ENCODE measurements around the gene NFAM1.

NFAM1 gene

GRCh38 chr22:42365942-42366695, 66.1 kb downstream of the NFAM1 start:
- Histone ChIP-seq H3K27ac (ENCODE audit: low read depth, low read length) (peak overlapping the region; percentile 89; the same call in 1 of the 2 replicates), H3K9me3 (ENCODE audit: insufficient read depth, low read depth, low read length) (no peaks in the 10 kb centered on the region), H3K4me3 (ENCODE audit: low read length) (peak overlapping the region; percentile 36), H3K36me3 (ENCODE audit: insufficient read depth, low read length) (no peaks in the 10 kb centered on the region), H3K4me1 (ENCODE audit: insufficient read depth, low read length) (peaks cover 34% of the 10 kb centered on the region), H3K27me3 (ENCODE audit: insufficient read depth, low read length) (peaks cover 19% of the 10 kb centered on the region), H3K9ac (ENCODE audit: low read depth, low read length) (no peak overlapping the region)
- WGBS = 48% methylated on average over 10 of the region's 10 CpGs

GRCh38 chr22:42365111-42365865, 66.9 kb downstream of the NFAM1 start:
- Histone ChIP-seq H3K4me3 (ENCODE audit: low read length) (peak overlapping the region; percentile 36), H3K4me1 (ENCODE audit: insufficient read depth, low read length) (peaks cover 30% of the 10 kb centered on the region), H3K9ac (ENCODE audit: low read depth, low read length) (peak overlapping the region; percentile 36), H3K27ac (ENCODE audit: low read depth, low read length) (peak overlapping the region; percentile 89), H3K27me3 (ENCODE audit: insufficient read depth, low read length) (peaks cover 19% of the 10 kb centered on the region), H3K36me3 (ENCODE audit: insufficient read depth, low read length) (no peaks in the 10 kb centered on the region), H3K9me3 (ENCODE audit: insufficient read depth, low read depth, low read length) (no peaks in the 10 kb centered on the region)
- 2% methylated on average over 11 of the region's 14 CpGs for WGBS

- Histone ChIP-seq H3K36me3 (ENCODE audit: insufficient read depth, low read length) (no peaks in the 10 kb centered on the region), H3K9ac (ENCODE audit: low read depth, low read length) (peak overlapping the region; percentile 36; the same call in 1 of the 2 replicates), H3K9me3 (ENCODE audit: insufficient read depth, low read depth, low read length) (no peaks in the 10 kb centered on the region), H3K4me1 (ENCODE audit: insufficient read depth, low read length) (peaks cover 30% of the 10 kb centered on the region), H3K4me3 (ENCODE audit: low read length) (peak overlapping the region; percentile 36), H3K27ac (ENCODE audit: low read depth, low read length) (peak overlapping the region; percentile 89; the same call in 1 of the 2 replicates), H3K27me3 (ENCODE audit: insufficient read depth, low read length) (peaks cover 19% of the 10 kb centered on the region)
- WGBS = 21% methylated on average over 13 of the region's 13 CpGs
These were observed 67.5 kb downstream of the NFAM1 start for GRCh38 chr22:42364604-42365110.

- WGBS = 79% methylated on average over 6 of the region's 6 CpGs
- H3K36me3 ChIP-seq (ENCODE audit: insufficient read depth, low read length) = no peaks in the 10 kb centered on the region
- H3K4me3 ChIP-seq (ENCODE audit: low read length) = no peak overlapping the region
- no peaks in the 10 kb centered on the region for H3K9me3 ChIP-seq (ENCODE audit: insufficient read depth, low read depth, low read length)
- peaks cover 30% of the 10 kb centered on the region for H3K4me1 ChIP-seq (ENCODE audit: insufficient read depth, low read length)
- no peak overlapping the region for H3K9ac ChIP-seq (ENCODE audit: low read depth, low read length)
- peaks cover 19% of the 10 kb centered on the region for H3K27me3 ChIP-seq (ENCODE audit: insufficient read depth, low read length)
- no peak overlapping the region for H3K27ac ChIP-seq (ENCODE audit: low read depth, low read length)
These were observed 68.3 kb downstream of the NFAM1 start for GRCh38 chr22:42363892-42364291.

- no peak overlapping the region for H3K27ac ChIP-seq (ENCODE audit: low read depth, low read length)
- no peak overlapping the region for H3K4me3 ChIP-seq (ENCODE audit: low read length)
- WGBS = 94% methylated on average over 10 of the region's 10 CpGs
- no peaks in the 10 kb centered on the region for H3K9me3 ChIP-seq (ENCODE audit: insufficient read depth, low read depth, low read length)
- no peaks in the 10 kb centered on the region for H3K27me3 ChIP-seq (ENCODE audit: insufficient read depth, low read length)
- H3K36me3 ChIP-seq (ENCODE audit: insufficient read depth, low read length) = no peaks in the 10 kb centered on the region
- H3K4me1 ChIP-seq (ENCODE audit: insufficient read depth, low read length) = peaks cover 25% of the 10 kb centered on the region
- H3K9ac ChIP-seq (ENCODE audit: low read depth, low read length) = no peak overlapping the region
These were observed 70.7 kb downstream of the NFAM1 start for GRCh38 chr22:42361523-42361922.

- H3K9me3 ChIP-seq (ENCODE audit: insufficient read depth, low read depth, low read length) = no peaks in the 10 kb centered on the region
- no peak overlapping the region for H3K27ac ChIP-seq (ENCODE audit: low read depth, low read length)
- H3K4me3 ChIP-seq (ENCODE audit: low read length) = no peak overlapping the region
- H3K4me1 ChIP-seq (ENCODE audit: insufficient read depth, low read length) = peaks cover 14% of the 10 kb centered on the region
- no peaks in the 10 kb centered on the region for H3K27me3 ChIP-seq (ENCODE audit: insufficient read depth, low read length)
- 94% methylated on average over 7 of the region's 7 CpGs for WGBS
- no peaks in the 10 kb centered on the region for H3K36me3 ChIP-seq (ENCODE audit: insufficient read depth, low read length)
- H3K9ac ChIP-seq (ENCODE audit: low read depth, low read length) = no peak overlapping the region
These were observed 71.9 kb downstream of the NFAM1 start for GRCh38 chr22:42360348-42360747.

- 81% methylated on average over 14 of the region's 16 CpGs for WGBS
- Histone ChIP-seq H3K4me1 (ENCODE audit: insufficient read depth, low read length) (peaks cover 5% of the 10 kb centered on the region; the same call in 1 of the 2 replicates), H3K9me3 (ENCODE audit: insufficient read depth, low read depth, low read length) (no peaks in the 10 kb centered on the region), H3K36me3 (ENCODE audit: insufficient read depth, low read length) (no peaks in the 10 kb centered on the region), H3K27me3 (ENCODE audit: insufficient read depth, low read length) (no peaks in the 10 kb centered on the region), H3K4me3 (ENCODE audit: low read length) (no peak overlapping the region), H3K9ac (ENCODE audit: low read depth, low read length) (no peak overlapping the region), H3K27ac (ENCODE audit: low read depth, low read length) (no peak overlapping the region; the same call in 1 of the 2 replicates)
These were observed 73.3 kb downstream of the NFAM1 start for GRCh38 chr22:42358643-42359558.

GRCh38 chr22:42357634-42358296, 74.4 kb downstream of the NFAM1 start:
- H3K4me3 ChIP-seq (ENCODE audit: low read length) = no peak overlapping the region
- no peak overlapping the region for H3K9ac ChIP-seq (ENCODE audit: low read depth, low read length)
- H3K27me3 ChIP-seq (ENCODE audit: insufficient read depth, low read length) = no peaks in the 10 kb centered on the region
- no peak overlapping the region for H3K27ac ChIP-seq (ENCODE audit: low read depth, low read length)
- no peaks in the 10 kb centered on the region for H3K9me3 ChIP-seq (ENCODE audit: insufficient read depth, low read depth, low read length)
- 85% methylated on average over 7 of the region's 8 CpGs for WGBS
- H3K4me1 ChIP-seq (ENCODE audit: insufficient read depth, low read length) = peaks cover 5% of the 10 kb centered on the region; the same call in 1 of the 2 replicates
- no peaks in the 10 kb centered on the region for H3K36me3 ChIP-seq (ENCODE audit: insufficient read depth, low read length)

- Histone ChIP-seq H3K27me3 (ENCODE audit: insufficient read depth, low read length) (no peaks in the 10 kb centered on the region), H3K36me3 (ENCODE audit: insufficient read depth, low read length) (no peaks in the 10 kb centered on the region), H3K4me1 (ENCODE audit: insufficient read depth, low read length) (peaks cover 5% of the 10 kb centered on the region; the same call in 1 of the 2 replicates), H3K9ac (ENCODE audit: low read depth, low read length) (no peak overlapping the region), H3K4me3 (ENCODE audit: low read length) (no peak overlapping the region), H3K9me3 (ENCODE audit: insufficient read depth, low read depth, low read length) (no peaks in the 10 kb centered on the region), H3K27ac (ENCODE audit: low read depth, low read length) (no peak overlapping the region)
- 90% methylated on average over 3 of the region's 3 CpGs for WGBS
These were observed 75.0 kb downstream of the NFAM1 start for GRCh38 chr22:42357221-42357620.

GRCh38 chr22:42356533-42356932, 75.7 kb downstream of the NFAM1 start:
- Histone ChIP-seq H3K27ac (ENCODE audit: low read depth, low read length) (no peak overlapping the region), H3K27me3 (ENCODE audit: insufficient read depth, low read length) (no peaks in the 10 kb centered on the region)

More at GRCh38 chr22:42356533-42356932, 75.7 kb downstream of the NFAM1 start:
- H3K4me1 ChIP-seq (ENCODE audit: insufficient read depth, low read length) = peaks cover 5% of the 10 kb centered on the region; the same call in 1 of the 2 replicates
- no peaks in the 10 kb centered on the region for H3K36me3 ChIP-seq (ENCODE audit: insufficient read depth, low read length)
- H3K9ac ChIP-seq (ENCODE audit: low read depth, low read length) = no peak overlapping the region
- no peaks in the 10 kb centered on the region for H3K9me3 ChIP-seq (ENCODE audit: insufficient read depth, low read depth, low read length)
- WGBS = 95% methylated on average over 7 of the region's 7 CpGs
- H3K4me3 ChIP-seq (ENCODE audit: low read length) = no peak overlapping the region

Measured in HUES64 (cell line).